HL-60/S4 treated with phorbol 12-myristate 13-acetate at 8.2 ng/mL for 4 days and 3 days (cell line): ENCODE results near the gene GIMAP2.

Experiments used
- in situ Hi-C: fragments of 300-500 bp; cut with MboI; formaldehyde crosslinking; loops from 2 replicates; pipeline ENCODE4 v1.15.0; 2022; ENCODE audit warnings: low sequenced_read_pairs

GIMAP2 gene

GRCh38 chr7:150732786-150733481 lies 47.4 kb downstream of the GIMAP2 start:
- in situ Hi-C loops = no loop called here

GRCh38 chr7:150733482-150734095 lies 48.1 kb downstream of the GIMAP2 start:
- in situ Hi-C loops = no loop called here

- in situ Hi-C loops = no loop called here
These were observed 48.7 kb downstream of the GIMAP2 start for GRCh38 chr7:150734254-150734653.

- in situ Hi-C loops = no loop called here
These were observed 50.3 kb downstream of the GIMAP2 start for GRCh38 chr7:150735596-150736358.

- in situ Hi-C loops = no loop called here
These were observed 51.4 kb downstream of the GIMAP2 start for GRCh38 chr7:150736864-150737263.

GRCh38 chr7:150737265-150738055 lies 52.0 kb downstream of the GIMAP2 start, which contains the start of gene GIMAP5:
GIMAP5 (plus strand) TSS chr7:150737418; CDS start chr7:150740885, 3,467 bp downstream.
- in situ Hi-C loops = no loop called here

- in situ Hi-C loops = no loop called here
These were observed 52.6 kb downstream of the GIMAP2 start for GRCh38 chr7:150738092-150738491.

- in situ Hi-C loops = no loop called here
These were observed 53.1 kb downstream of the GIMAP2 start for GRCh38 chr7:150738591-150739001.

- in situ Hi-C loops = no loop called here
These were observed 53.5 kb downstream of the GIMAP2 start for GRCh38 chr7:150739033-150739432.

- in situ Hi-C loops = no loop called here
These were observed 54.5 kb downstream of the GIMAP2 start for GRCh38 chr7:150740053-150740452.

GRCh38 chr7:150742286-150742968 lies 56.9 kb downstream of the GIMAP2 start:
- in situ Hi-C loops = no loop called here
